ENCODE data around the gene RAB26.
"Not testable (repeated sequence)": the region's sequence is repeated elsewhere in the genome, so short reads cannot be mapped to it uniquely, and the experiment has no call there.

GRCh38 chr16:2117960-2118722 lies 30.3 kb upstream of the RAB26 start:
- TF ChIP-seq CTCF, POLR2A (IDR thresholded peaks at IDR 0.05): not testable (repeated sequence)
